GM10847 (cell line): Measurements from ENCODE around the gene KLC4.

Source experiments
- POLR2A ChIP-seq: IDR thresholded peaks from 2 replicates; pipeline ENCODE4 v1.6.1; 2011; ENCODE audit not compliant: insufficient read length; ENCODE audit errors: extremely low read depth

KLC4 gene

GRCh38 chr6:43096451-43097097 lies 37.1 kb downstream of the KLC4 start:
- TF ChIP-seq POLR2A, result peak; percentile 19

- TF ChIP-seq POLR2A, result no peak
Measured at GRCh38 chr6:43097098-43097489, 37.7 kb downstream of the KLC4 start.

GRCh38 chr6:43097502-43097901 lies 38.1 kb downstream of the KLC4 start:
- no peak for TF ChIP-seq POLR2A

GRCh38 chr6:43101497-43101896 lies 42.1 kb downstream of the KLC4 start:
- no peak for TF ChIP-seq POLR2A

GRCh38 chr6:43103253-43103876 lies 43.9 kb downstream of the KLC4 start:
- TF ChIP-seq POLR2A, result no peak

- TF ChIP-seq POLR2A, result no peak
Measured at GRCh38 chr6:43105538-43106222, 46.2 kb downstream of the KLC4 start.

GRCh38 chr6:43107344-43108062 lies 48.1 kb downstream of the KLC4 start:
- TF ChIP-seq POLR2A, result no peak

GRCh38 chr6:43113431-43114260 lies 54.2 kb downstream of the KLC4 start:
- no peak for TF ChIP-seq POLR2A

- TF ChIP-seq POLR2A, result no peak
Measured at GRCh38 chr6:43115365-43115764, 55.9 kb downstream of the KLC4 start.

- no peak for TF ChIP-seq POLR2A
Measured at GRCh38 chr6:43119482-43119881, 60.1 kb downstream of the KLC4 start.

GRCh38 chr6:43120101-43120763 lies 60.8 kb downstream of the KLC4 start:
- TF ChIP-seq POLR2A, result no peak

GRCh38 chr6:43120944-43121913 lies 61.8 kb downstream of the KLC4 start:
- TF ChIP-seq POLR2A, result no peak

- TF ChIP-seq POLR2A, result no peak
Measured at GRCh38 chr6:43122146-43122545, 62.7 kb downstream of the KLC4 start.
